Measurements from ENCODE around the gene ARIH2. TPM values are rescaled to one million over a fixed set of nuclear protein-coding genes. Genes with fewer than 3 reads are reported as not detected.
"Not testable (repeated sequence)": the region's sequence is repeated elsewhere in the genome, so short reads cannot be mapped to it uniquely, and the experiment has no call there.

The ARIH2 gene
- total RNA-seq, 1 donor from 2014 or later = 87.2 TPM

DNA sequence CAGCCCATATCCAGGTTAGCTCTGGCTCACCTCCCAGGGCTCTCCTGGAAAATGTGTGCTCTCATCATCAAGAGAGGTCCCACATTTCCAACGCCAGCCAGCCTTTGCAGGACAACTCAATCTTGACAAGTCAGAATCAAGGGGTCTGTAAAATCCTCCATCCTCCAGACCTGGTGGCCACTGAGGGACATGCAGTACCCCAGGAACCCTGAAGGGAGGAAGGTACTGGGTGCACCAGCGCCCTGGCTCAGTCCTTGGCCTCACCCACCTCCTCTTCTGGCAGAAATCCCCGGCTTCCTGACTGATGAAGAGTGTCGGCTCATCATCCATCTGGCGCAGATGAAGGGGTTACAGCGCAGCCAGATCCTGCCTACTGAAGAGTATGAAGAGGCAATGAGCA lies 82.5 kb downstream of the ARIH2 start:
- no peak for DNase-seq (ENCODE audit: low read depth)

DNA sequence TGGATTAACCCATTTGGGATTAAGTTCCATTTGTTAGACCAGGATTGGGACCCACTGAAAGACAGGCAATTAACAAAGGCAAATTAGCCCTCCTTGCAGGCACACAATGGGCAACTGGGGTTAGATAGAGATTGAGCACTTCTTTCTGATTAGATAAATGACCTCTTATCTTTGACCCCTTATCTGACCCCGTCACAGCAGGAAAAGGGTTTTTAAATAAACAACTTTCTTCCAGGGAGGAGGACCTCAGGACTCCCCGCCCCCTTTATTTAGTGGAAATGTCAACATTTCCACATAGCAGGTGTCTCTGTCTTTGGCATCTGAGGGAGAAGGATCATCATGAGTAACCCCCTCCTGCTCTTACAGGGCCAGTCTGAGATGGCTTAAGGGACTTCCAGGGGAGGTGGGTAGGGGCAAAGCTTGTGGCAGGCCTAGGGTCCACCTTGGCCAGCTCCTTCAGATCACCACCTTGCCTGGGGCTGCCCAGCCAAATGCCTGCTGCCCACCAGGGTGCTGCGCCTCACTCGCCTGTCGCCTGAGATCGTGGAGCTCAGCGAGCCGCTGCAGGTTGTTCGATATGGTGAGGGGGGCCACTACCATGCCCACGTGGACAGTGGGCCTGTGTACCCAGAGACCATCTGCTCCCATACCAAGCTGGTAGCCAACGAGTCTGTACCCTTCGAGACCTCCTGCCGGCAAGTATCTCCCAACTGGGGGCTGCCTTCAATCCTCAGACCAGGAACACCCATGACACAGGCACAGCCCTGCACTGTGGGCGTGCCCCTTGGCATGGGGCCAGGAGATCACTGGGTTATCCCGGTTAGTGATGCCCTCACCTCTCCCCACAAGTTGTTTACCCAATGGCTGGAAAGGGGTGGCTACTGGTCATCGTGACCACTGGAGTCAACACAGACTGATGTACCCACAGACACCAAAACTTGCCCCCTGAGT lies 86.0 kb downstream of the ARIH2 start:
- no peak for DNase-seq (ENCODE audit: low read depth)

DNA sequence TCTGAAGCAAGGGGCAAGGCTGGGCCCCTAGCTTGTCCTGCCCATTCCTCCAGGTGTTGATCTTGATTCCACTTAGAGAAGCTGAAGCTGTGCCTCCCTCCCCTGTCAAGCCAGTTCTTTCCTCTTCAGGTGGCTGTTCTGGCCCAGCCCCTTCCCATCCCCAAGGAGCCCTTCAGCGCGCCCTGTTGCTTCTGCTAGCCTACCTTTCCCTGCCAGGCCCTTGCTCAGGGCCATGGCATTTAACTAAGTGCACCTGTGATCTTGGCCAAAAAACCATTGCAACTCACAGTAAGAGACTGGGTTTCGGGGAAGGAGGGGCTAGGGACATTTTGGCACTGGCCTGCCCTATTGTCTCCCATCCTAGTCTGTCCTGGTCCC lies 86.7 kb downstream of the ARIH2 start:
- DNase-seq (ENCODE audit: low read depth) = no peak

DNA sequence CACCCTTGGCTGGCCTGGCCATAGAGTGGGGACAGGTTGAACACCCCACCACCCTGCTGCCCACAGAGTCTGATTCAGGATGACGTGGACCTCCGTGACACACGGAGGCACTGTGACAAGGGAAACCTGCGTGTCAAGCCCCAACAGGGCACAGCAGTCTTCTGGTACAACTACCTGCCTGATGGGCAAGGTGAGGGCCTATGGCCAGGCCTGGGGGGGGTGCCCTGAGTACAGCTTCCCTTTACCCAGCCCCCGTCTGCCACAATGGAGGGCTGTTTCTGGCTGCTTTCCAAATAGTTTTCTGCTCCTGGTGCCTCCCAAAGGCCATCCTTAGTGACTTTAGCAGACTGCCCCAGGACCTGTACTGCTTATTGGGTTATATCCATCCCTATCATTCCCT lies 87.4 kb downstream of the ARIH2 start:
- DNase-seq (ENCODE audit: low read depth) = no peak

DNA sequence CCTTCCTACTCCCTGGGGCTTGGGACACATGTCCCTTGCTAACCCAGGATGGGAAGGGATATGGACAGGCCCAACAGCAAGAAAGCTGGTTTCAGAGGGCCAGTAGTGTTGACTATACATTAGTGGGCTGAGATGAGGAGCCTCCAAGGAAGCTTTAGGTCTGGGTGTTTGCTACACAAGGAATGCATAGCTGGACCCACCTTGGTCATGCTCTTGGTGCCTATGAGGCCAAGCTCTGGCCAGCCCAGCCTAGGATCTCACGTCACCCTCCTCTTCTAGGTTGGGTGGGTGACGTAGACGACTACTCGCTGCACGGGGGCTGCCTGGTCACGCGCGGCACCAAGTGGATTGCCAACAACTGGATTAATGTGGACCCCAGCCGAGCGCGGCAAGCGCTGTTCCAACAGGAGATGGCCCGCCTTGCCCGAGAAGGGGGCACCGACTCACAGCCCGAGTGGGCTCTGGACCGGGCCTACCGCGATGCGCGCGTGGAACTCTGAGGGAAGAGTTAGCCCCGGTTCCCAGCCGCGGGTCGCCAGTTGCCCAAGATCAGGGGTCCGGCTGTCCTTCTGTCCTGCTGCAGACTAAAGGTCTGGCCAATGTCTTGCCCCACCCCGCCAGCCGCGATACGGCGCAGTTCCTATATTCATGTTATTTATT lies 87.9 kb downstream of the ARIH2 start:
- DNase-seq (ENCODE audit: low read depth) = peak; percentile 55

DNA sequence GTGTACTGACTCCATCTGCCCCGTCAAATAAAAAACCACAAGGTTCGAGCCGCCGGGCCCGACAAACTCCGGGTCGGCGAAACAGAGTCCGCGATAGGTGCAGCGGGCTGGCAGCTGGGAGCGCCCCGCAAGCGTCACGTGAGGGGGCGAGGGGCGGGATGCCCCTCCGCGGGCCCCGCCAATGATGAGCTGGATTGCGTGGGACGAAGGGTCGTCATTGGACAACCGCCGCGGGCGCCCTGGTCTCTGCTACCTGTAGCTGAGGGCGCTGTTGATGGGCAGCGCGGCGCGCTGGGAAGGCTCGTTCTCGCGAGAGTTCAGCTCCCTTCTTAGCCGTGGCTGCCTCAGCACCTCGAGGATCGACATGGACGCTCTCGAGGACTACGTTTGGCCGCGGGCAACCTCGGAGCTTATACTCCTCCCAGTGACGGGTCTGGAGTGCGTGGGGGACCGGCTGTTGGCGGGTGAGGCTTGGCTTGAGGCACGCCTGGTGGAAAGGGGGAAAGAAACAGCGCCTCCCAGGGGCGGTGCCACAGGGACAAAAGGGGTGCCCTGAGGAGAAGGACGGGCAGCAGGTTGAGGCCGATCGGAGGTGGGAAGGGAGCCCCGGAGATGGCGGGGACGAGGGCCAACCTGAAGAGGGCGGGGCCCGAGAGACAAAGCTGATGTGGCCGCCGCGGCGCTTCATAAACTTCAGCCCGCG lies 88.6 kb downstream of the ARIH2 start, which contains the start of gene WDR6:
WDR6 (plus strand) TSS at position 324 of the 703 bp plus-strand sequence; CDS start at position 365, 41 bp downstream.
- peak; percentile 98 for DNase-seq (ENCODE audit: low read depth)

DNA sequence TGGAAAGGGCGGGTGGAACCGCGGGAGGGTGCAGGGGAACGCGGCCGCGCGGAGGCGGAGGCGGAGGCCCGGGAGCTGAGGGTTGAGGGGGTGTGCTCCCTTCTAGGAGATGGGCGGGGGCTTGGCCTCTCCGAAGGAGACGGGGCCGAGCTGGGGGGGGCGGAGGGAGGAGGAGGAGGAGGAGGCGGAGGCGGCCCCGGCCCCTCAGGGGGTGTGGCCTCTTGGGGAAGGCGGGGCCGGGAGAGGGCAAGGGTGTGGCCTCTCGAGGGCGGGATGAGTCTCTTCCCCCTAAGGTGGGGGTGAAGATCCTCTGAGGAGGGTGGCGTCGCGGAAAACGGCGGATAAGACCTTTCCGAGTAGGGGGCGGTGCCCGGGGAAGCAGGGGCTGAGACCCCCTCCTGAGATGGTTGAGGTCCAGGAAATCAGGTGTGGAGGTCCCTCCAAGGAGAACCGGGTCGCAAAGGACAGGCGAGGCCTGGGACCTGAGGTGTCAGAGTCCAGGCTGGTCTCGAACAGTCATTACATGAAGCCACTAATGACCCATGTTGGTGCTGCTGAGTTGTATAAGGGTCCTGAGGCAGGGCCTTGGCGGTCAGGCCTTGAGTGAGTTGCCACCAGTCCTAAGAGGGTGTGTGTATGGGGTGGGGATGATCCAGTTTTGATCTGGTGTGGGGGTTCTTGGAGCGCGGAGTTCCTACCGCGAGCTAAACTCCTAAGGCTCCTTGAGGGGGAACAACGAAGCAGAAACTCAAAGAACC lies 89.3 kb downstream of the ARIH2 start:
- DNase-seq (ENCODE audit: low read depth) = peak; percentile 88

DNA sequence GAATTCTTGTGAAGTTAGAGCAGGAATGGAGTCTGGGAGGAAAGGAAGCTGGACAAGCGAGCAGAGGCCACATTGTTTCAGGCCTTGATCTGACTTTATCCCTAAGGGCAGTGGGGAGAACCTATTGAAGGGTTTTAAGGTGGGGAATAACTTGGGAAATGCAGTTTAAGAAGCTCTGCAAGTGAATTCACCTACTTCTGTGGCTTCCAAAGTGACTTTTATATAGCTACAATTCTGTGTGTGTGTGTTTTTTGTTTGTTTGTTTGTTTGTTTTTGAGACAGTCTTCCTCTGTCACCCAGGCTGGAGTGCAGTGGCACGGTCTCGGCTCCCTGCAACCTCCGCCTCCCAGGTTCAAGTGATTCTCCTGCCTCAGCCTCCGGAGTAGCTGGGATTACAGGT lies 90.0 kb downstream of the ARIH2 start:
- DNase-seq (ENCODE audit: low read depth) = not testable (repeated sequence)

DNA sequence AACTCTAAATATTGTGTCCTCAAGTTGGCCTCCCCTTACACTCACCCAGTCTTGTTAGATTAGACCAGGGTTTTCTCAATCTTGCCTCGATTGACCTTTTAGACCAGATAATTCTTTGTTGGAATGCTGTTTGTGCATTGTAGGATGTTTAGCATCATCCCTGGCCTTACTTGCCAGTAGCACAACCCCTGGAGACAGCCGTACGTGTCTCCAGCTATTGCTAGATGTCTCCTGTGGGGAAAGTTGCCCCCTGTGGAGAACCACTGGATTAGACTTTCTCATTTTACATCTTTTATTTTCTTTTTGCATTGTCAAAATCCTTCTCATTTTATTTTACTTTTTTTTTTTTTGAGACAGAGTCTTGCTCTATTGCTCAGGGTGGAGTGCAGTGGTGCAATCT lies 90.8 kb downstream of the ARIH2 start:
- no peak for DNase-seq (ENCODE audit: low read depth)

DNA sequence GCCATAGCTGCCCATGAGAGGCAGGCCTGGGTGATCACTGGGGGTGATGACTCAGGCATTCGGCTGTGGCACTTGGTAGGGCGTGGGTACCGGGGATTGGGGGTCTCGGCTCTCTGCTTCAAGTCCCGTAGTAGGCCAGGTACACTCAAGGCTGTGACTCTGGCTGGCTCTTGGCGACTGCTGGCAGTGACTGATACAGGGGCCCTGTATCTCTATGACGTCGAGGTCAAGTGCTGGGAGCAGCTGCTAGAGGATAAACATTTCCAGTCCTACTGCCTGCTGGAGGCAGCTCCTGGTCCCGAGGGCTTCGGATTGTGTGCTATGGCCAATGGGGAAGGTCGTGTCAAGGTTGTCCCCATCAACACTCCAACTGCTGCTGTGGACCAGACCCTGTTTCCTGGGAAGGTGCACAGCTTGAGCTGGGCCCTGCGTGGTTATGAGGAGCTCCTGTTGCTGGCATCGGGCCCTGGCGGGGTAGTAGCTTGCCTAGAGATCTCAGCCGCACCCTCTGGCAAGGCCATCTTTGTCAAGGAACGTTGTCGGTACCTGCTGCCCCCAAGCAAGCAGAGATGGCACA lies 93.9 kb downstream of the ARIH2 start:
- DNase-seq (ENCODE audit: low read depth) = peak; percentile 78

DNA sequence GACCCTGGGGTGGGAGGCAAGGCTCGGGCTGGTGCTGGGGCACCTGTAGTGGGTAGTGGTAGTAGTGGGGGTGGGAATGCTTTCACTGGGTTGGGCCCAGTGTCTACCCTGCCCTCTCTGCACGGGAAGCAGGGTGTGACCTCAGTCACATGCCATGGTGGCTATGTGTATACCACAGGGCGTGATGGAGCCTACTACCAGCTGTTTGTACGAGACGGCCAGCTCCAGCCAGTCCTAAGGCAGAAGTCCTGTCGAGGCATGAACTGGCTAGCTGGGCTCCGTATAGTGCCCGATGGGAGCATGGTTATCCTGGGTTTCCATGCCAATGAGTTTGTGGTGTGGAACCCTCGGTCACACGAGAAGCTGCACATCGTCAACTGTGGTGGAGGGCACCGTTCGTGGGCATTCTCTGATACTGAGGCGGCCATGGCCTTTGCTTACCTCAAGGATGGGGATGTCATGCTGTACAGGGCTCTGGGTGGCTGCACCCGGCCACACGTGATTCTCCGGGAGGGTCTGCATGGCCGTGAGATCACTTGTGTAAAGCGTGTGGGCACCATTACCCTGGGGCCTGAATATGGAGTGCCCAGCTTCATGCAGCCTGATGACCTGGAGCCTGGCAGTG lies 94.6 kb downstream of the ARIH2 start:
- DNase-seq (ENCODE audit: low read depth) = peak; percentile 92

DNA sequence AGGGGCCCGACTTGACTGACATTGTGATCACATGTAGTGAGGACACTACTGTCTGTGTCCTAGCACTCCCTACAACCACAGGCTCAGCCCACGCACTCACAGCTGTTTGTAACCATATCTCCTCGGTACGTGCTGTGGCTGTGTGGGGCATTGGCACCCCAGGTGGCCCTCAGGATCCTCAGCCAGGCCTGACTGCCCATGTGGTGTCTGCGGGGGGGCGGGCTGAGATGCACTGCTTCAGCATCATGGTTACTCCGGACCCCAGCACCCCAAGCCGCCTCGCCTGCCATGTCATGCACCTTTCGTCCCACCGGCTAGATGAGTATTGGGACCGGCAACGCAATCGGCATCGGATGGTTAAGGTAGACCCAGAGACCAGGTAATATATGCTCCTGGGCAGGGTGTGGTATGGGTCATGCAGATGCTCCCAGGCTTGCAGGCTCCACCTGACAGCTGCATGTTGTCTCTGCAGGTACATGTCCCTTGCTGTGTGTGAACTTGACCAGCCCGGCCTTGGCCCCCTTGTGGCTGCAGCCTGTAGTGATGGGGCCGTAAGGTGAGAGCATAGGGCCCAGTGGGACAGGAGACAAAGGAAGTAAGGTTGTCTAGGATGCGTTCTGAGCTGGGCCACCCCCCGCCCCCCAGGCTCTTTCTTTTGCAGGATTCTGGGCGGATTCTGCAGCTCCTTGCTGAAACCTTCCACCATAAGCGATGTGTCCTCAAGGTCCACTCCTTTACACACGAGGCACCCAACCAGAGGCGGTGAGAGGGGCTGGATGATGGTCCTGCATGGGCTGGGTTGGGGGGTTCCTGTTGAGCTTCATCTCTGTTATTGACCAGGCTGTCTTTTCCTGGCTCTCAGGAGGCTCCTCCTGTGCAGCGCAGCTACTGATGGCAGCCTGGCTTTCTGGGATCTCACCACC lies 95.4 kb downstream of the ARIH2 start:
- DNase-seq (ENCODE audit: low read depth) = peak; percentile 89

DNA sequence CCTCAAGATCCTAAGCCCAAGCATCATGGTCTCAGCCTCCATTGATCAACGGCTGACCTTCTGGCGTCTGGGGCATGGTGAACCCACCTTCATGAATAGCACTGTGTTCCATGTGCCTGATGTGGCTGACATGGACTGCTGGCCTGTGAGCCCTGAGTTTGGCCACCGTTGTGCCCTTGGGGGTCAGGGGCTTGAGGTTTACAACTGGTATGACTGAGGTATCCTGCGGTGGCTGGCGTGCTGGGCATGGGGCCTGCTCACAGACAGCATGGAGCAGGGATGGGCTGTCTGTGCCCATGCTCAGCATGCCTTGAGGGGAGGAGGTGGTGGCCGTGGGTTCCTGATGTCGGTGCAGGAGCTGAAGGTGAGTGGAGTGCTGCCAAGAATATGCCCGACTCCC lies 96.4 kb downstream of the ARIH2 start:
- no peak for DNase-seq (ENCODE audit: low read depth)

DNA sequence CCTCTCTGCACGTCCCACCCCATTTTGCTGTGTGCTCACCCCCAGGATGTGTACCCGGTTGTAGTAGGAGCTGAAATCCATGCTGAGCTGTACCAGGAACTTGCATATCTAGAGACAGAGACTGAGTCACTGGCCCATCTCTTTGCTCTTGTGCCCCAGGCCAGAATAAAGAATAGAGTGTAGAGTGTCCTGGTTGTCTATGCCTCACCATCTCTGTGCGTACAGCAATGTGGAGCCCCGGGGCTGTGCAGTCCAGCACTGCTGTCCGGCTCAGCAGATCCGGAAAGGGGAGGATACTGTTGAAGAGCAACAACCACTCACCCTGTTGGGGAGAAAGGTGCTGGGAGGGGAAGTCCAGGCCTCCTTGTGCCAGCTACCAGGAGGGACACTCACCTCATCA lies 97.1 kb downstream of the ARIH2 start:
- no peak for DNase-seq (ENCODE audit: low read depth)

DNA sequence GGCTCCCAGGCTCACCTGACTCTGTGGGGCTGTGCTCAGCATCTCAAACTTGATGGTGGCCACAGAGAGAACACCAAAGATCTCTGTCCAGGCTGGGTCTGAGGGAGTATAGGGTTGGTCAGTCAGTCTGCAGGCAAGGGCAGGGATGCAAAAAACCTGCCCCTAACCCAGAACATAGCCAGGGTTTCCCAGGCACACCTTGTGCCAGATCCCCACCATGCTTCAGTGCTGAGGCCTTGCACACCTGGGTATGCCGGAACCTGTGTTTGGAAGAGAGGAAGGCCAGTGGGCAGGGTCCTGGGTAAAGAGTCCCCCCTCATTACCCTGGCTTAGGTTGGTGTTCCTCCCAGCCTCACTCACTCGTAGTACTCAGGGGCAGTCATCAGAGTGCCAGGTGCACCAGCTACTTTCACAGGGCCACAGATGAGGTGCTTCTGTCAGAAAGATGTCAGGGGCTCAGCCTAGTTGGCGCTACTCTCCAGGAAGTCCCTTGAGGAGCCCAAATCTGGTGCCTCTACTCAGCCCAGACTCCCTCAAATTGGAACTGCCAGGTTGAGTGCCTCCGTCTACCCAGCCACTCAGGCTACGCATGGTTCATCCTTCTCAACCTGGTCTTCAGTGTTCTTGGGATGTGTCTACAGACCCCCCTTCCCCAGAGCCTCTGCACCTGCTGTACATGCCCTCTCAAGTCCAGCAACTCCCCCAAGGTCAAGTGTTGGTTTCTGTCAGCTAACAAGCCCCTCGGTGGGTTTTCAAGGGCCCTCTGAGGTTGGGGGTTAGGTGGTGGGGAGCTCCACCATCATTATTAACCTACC lies 98.0 kb downstream of the ARIH2 start:
- no peak for DNase-seq (ENCODE audit: low read depth)

DNA sequence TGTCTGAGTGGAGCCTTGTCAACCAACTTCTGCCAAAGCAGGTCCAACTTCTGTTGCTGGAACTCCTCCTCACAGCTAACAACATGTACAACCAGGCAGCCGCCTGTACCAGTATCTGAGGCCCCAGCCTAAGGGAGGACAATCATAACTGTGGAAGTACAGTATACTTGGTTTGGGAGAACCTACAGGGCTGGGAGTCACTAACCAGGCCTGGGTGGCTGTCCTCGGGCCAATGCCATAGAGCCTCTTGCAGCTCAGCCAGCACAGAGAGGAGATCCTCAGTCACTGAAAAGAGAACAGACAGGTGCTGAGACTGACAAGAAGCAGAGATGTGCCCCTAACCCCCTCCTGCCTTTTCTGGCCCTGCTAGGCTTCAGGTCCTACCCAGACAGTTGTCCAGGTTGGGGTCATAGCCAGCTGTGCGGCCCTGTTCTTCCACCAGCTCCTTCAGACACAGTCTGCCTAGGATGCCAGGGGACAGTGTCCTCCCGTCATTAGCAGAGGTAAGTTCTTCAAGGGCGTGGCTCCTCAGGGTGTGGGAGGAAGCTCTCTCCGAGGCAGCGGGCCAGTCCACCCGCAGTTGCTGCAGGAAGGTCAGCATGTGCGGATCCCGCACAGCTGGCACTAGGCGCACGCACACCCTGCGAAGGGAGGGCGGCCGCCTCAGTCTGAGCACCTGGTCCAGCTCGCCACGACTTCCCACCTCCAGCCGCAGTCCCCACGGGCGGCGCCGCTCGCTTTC lies 98.8 kb downstream of the ARIH2 start:
- DNase-seq (ENCODE audit: low read depth) = peak; percentile 55

DNA sequence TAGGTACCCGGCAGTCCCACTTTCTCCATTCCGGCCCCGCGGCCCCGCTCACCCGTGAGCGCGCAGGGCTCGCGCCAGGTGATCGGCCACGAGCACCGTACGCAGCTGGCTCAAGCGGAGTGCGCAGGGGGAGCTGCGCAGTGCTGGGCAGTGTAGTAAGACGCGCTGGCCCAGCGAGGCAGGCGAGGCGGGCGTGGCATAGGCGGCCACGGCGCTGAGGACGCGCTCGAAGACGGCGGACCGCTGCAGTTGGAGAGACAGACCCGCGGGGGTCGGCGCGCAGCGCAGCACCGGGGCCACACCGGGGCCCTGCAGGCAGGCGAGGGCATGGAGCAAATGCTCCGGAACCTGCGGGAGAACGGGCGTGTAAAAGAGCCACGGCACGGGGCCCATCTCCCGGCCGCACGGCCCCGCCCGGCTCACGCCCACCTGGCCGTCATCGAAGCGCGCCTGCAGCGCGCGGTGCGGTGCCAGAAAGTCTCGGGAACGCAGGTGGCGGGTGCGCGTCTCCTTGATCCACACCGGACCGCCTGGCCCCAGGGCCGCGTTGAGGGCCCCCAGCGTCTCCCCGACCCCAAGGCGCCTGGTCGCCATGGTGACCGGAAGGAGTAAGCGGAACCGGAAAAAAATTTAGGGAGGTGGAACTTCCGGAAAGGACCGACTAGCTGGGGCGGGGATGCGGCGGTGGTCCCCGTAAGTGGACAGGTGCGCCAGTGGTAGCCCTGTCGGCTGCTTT lies 99.5 kb downstream of the ARIH2 start, which contains the start of gene DALRD3:
DALRD3 (minus strand) TSS at position 610 of the 736 bp plus-strand sequence; CDS start at position 594, 16 bp downstream.
- DNase-seq (ENCODE audit: low read depth) = peak; percentile 75

Measured in myocyte (in vitro differentiated cells).